Endodermal cell (in vitro differentiated cells): ENCODE data around the gene HIP1R. TPM values are rescaled to one million over a fixed set of nuclear protein-coding genes. Genes with fewer than 3 reads are reported as not detected.
"Not testable (repeated sequence)": the region's sequence is repeated elsewhere in the genome, so short reads cannot be mapped to it uniquely, and the experiment has no call there.

Source experiments
- DNase-seq: peaks from one replicate; pipeline ENCODE4 v3.0.0-alpha.2; 2017
- H3K27ac ChIP-seq: 2 replicates; pipeline ENCODE4 v1.5.1; 2013; ENCODE audit warnings: mild to moderate bottlenecking, low read depth, low read length, moderate library complexity
- H3K27me3 ChIP-seq: 2 replicates; pipeline ENCODE4 v1.6.1; 2013; ENCODE audit warnings: mild to moderate bottlenecking, low read length, moderate library complexity; ENCODE audit not compliant: insufficient read depth, control insufficient read depth, poor library complexity, severe bottlenecking
- H3K36me3 ChIP-seq: 2 replicates; pipeline ENCODE4 v1.7.0; 2013; ENCODE audit warnings: mild to moderate bottlenecking, low read length, moderate library complexity; ENCODE audit not compliant: control insufficient read depth, insufficient read depth
- H3K4me1 ChIP-seq: one replicate; pipeline ENCODE4 v1.7.0; 2013; ENCODE audit warnings: low read length; ENCODE audit not compliant: control insufficient read depth, insufficient read depth
- H3K4me3 ChIP-seq: 2 replicates; pipeline ENCODE4 v1.5.1; 2013; ENCODE audit warnings: mild to moderate bottlenecking, low read length, moderate library complexity
- H3K9ac ChIP-seq: 2 replicates; pipeline ENCODE4 v1.6.1; 2013; ENCODE audit warnings: mild to moderate bottlenecking, low read length, moderate library complexity; ENCODE audit not compliant: poor library complexity, severe bottlenecking; ENCODE audit errors: extremely low read depth
- H3K9me3 ChIP-seq: 2 replicates; pipeline ENCODE4 v1.6.1; 2013; ENCODE audit warnings: mild to moderate bottlenecking, low read length, moderate library complexity; ENCODE audit not compliant: control insufficient read depth
- H3K27ac Mint-ChIP-seq: 2 replicates; pipeline ENCODE4 v1.8.0; 2020; ENCODE audit warnings: mixed read lengths
- H3K27me3 Mint-ChIP-seq: 2 replicates; pipeline ENCODE4 v1.8.0; 2021; ENCODE audit warnings: mild to moderate bottlenecking, mixed read lengths; ENCODE audit not compliant: insufficient read depth
- H3K36me3 Mint-ChIP-seq: 2 replicates; pipeline ENCODE4 v1.8.0; 2020; ENCODE audit warnings: low read depth, mixed read lengths
- H3K4me1 Mint-ChIP-seq: 2 replicates; pipeline ENCODE4 v1.8.0; 2020; ENCODE audit warnings: mixed read lengths
- H3K4me3 Mint-ChIP-seq: 2 replicates; pipeline ENCODE4 v1.8.0; 2020; ENCODE audit warnings: mild to moderate bottlenecking, moderate library complexity, mixed read lengths
- H3K9me3 Mint-ChIP-seq: 2 replicates; pipeline ENCODE4 v1.8.0; 2020; ENCODE audit warnings: mild to moderate bottlenecking, mixed read lengths
- CTCF ChIP-seq: fragments of 200-600 bp; sonication (generic); conservative IDR thresholded peaks from 2 replicates; pipeline ENCODE4 v1.5.0; 2021; ENCODE audit warnings: antibody characterized with exemption, mild to moderate bottlenecking
- WGBS, 2 experiments: methylation state at CpG; one replicate each; pipeline versions ENCODE4 v1.1.5 to v1.1.7; 2013; ENCODE audit warnings: missing lambda C conversion rate in 2 of 2, mixed read lengths in 1 of 2; ENCODE audit not compliant: insufficient coverage in 1 of 2, insufficient read length in 1 of 2; 5-methylcytosine and 5-hydroxymethylcytosine counted together
- total RNA-seq, 2 donors: library from RNA; stranded (reverse); fragmentation: NEBNext Ultra II Directional in 1 of 2; extraction: Animal tissue kit (Norgen Biotek cat#: 25700) in 1 of 2; gene quantifications; 2 replicates in 1 of 2; 3 replicates in 1 of 2; pipeline ENCODE4 v1.2.1, GENCODE V29; 2021

The HIP1R gene
- total RNA-seq, 2 donors from 2014 or later = 24.5 to 24.9 TPM

GRCh38 chr12:122903693-122904034, 68.4 kb downstream of the HIP1R start:
- no peak overlapping the region for H3K9ac ChIP-seq
- peaks cover 3% of the 10 kb centered on the region for H3K27me3 Mint-ChIP-seq
- no peaks in the 10 kb centered on the region for H3K27me3 ChIP-seq
- no peaks in the 10 kb centered on the region for H3K4me1 ChIP-seq
- H3K9me3 ChIP-seq = no peaks in the 10 kb centered on the region
- no peaks in the 10 kb centered on the region for H3K36me3 Mint-ChIP-seq
- peaks cover 10% of the 10 kb centered on the region for H3K4me1 Mint-ChIP-seq
- peaks cover 4% of the 10 kb centered on the region for H3K9me3 Mint-ChIP-seq
- H3K4me3 Mint-ChIP-seq = no peak overlapping the region
- no peaks in the 10 kb centered on the region for H3K36me3 ChIP-seq
- 22 to 81% methylated on average over 2 to 6 of the region's 7 CpGs for WGBS, 2 experiments
- no peak overlapping the region for H3K27ac Mint-ChIP-seq
- H3K4me3 ChIP-seq = no peak overlapping the region
- no peak overlapping the region for H3K27ac ChIP-seq
- TF ChIP-seq CTCF = no peak
- peak; percentile 62 for DNase-seq

GRCh38 chr12:122905258-122905657, 70.0 kb downstream of the HIP1R start:
- 98 to 100% methylated on average over 2 to 5 of the region's 5 CpGs for WGBS, 2 experiments
- H3K9me3 ChIP-seq, H3K27me3 Mint-ChIP-seq, H3K9me3 Mint-ChIP-seq, H3K9ac ChIP-seq, H3K27me3 ChIP-seq, H3K27ac Mint-ChIP-seq, H3K27ac ChIP-seq, H3K4me3 ChIP-seq, DNase-seq, H3K4me1 ChIP-seq, H3K36me3 ChIP-seq, H3K4me1 Mint-ChIP-seq, H3K36me3 Mint-ChIP-seq, H3K4me3 Mint-ChIP-seq: not testable (repeated sequence)

GRCh38 chr12:122908915-122909314, 73.7 kb downstream of the HIP1R start:
- H3K4me1 Mint-ChIP-seq = no peaks in the 10 kb centered on the region
- Histone ChIP-seq H3K9ac (no peak overlapping the region), H3K4me3 (no peak overlapping the region), H3K27me3 (no peaks in the 10 kb centered on the region), H3K9me3 (no peaks in the 10 kb centered on the region), H3K36me3 (no peaks in the 10 kb centered on the region), H3K4me1 (no peaks in the 10 kb centered on the region), H3K27ac (no peak overlapping the region)
- TF ChIP-seq CTCF = no peak
- no peak overlapping the region for H3K4me3 Mint-ChIP-seq
- no peaks in the 10 kb centered on the region for H3K36me3 Mint-ChIP-seq
- H3K9me3 Mint-ChIP-seq = peaks cover 5% of the 10 kb centered on the region
- H3K27ac Mint-ChIP-seq = no peak overlapping the region
- H3K27me3 Mint-ChIP-seq = no peaks in the 10 kb centered on the region
- WGBS, 2 experiments = 89 to 98% methylated on average over 6 of the region's 6 CpGs
- DNase-seq = no peak
